Loucy (cell line): ENCODE measurements around the gene TLK1.

Experiments
- CTCF ChIP-seq: fragments of 200-600 bp; sonication (generic); conservative IDR thresholded peaks from 2 replicates; pipeline ENCODE4 v1.5.1; 2014; ENCODE audit warnings: mild to moderate bottlenecking, antibody characterized with exemption, low read length
- EZH2phosphoT487 ChIP-seq: fragments of 200-600 bp; IDR thresholded peaks from 2 replicates; pipeline ENCODE4 v1.6.1; 2018; ENCODE audit warnings: antibody characterized with exemption, mild to moderate bottlenecking, moderate library complexity, borderline replicate concordance

GRCh38 chr2:171109020-171109419, 51.7 kb downstream of the TLK1 start:
- no peak for TF ChIP-seq EZH2phosphoT487
- TF ChIP-seq CTCF = no peak
